HG03025 (cell line): ENCODE measurements around the gene POLA1.
A peak's percentile ranks its signal among the peaks of the same experiment; 100 is the strongest.

Experiments used
- ATAC-seq: cut with Tn5 transposase; IDR thresholded peaks from one replicate; pipeline ENCODE4 v1.9.1; 2021; ENCODE audit warnings: mild to moderate bottlenecking, moderate library complexity; ENCODE audit not compliant: unreplicated experiment, low FRiP score

Gene POLA1

GRCh38 chrX:25003066-25003849, 309.5 kb downstream of the POLA1 start:
- ATAC-seq = no peak

GRCh38 chrX:25004040-25004439, 310.3 kb downstream of the POLA1 start:
- ATAC-seq = no peak

DNA sequence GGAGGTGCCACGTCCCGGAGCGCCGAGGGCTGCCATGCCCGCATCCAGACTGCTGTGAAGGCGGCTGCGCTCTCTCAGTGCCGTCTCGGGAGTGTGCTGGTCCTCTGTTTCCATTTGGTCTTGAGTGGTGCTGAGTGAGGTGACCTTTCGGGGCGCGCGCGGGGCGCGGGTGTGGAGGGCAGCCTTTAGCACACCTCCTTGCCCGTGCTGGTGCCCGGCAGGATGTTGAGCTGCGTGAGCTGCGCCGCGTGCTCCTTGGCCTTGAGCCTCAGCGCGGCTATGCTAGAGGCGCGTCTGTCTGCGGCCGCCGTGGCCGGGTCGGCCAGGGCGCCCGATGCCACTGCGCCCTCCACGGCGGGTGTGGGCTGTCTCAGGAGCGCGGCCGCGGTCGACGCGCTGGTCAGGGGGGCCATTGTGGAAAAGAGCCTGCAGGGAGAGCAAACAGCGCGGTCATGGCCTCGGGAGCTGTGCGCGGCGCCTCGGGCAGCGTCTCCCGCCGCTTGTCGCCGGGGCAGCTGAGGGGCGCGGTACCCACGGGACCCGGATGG, 310.8 kb downstream of the POLA1 start:
- no peak for ATAC-seq

DNA sequence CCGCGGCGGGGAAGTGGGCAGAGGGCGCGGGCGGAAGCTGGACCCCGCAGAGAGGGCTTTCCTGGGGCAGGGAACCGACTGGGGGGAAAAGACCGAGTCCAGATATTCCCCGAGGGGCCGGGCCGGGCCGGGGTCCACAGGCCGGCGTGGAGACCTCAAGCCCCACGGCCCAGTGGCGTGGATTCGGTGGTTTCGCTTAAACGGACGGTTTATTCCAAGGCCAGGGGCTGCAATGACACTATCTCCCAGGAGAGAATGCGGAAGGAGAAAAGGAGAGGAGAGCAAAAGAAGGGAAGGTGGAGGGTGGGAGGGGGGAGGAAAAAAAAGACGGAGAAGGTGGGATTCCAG, 311.3 kb downstream of the POLA1 start:
- no peak for ATAC-seq

DNA sequence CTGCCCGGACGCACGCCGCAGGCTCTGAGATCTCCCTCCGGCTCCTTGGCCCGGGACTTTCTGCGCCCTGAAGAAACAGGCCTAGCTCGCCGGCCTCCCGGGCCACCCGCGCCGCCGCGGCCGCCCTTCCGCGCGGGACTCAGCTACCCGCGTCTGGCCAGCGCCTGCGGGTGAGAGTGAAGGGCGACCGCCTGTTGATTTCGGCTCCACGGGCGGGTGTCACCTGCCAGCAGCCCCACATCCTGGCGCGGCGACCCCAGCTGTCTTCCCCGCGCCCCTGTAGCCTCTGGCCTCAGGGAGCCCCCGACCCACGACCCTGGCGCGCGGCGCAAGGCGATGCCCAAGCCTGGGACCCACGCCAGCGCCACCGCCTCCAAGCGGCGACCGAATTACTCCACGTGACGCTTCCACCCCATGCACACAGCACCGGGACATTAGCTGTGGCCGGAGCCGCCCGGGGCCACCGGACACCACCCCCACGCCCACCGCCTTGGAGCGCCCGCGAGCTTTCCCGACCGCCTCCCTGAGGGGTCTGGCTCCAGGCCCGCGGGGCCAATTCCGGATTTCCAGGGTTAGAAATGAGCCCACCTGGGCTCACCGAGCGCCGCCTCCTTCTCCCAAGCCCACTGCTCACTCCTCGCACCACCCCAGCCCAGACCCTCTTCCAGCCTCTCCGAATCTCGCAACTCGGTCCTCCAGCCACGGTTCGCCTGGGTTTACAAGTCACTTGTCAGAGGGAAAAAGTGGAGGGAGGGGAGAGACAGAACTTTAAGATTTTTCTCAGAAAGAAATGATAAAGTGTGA, 311.9 kb downstream of the POLA1 start:
- ATAC-seq = no peak

- ATAC-seq = no peak
Observed at GRCh38 chrX:25006586-25007058, 312.9 kb downstream of the POLA1 start.

- no peak for ATAC-seq
Observed at GRCh38 chrX:25007059-25008053, 313.6 kb downstream of the POLA1 start.

DNA sequence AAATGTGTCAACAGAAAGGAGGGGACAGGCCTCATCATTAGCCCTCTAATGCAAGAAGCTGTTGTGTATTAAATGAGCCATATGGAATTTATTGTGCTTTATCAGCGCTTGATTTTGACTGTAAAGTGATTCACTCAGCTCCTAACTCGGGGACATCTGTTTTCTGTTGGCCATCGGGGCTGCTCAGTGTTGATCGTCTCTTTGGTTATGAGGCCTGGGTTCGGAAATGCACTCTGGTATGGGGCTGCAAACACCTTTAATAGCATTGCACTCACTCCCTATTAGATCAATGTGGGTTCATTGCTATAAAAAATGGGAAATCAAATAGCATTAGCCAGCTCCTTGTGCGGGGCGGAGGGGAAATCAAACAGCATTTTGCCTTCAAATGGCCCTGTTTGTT, 315.7 kb downstream of the POLA1 start:
- ATAC-seq = no peak

GRCh38 chrX:25010784-25011588, 317.3 kb downstream of the POLA1 start:
- no peak for ATAC-seq

DNA sequence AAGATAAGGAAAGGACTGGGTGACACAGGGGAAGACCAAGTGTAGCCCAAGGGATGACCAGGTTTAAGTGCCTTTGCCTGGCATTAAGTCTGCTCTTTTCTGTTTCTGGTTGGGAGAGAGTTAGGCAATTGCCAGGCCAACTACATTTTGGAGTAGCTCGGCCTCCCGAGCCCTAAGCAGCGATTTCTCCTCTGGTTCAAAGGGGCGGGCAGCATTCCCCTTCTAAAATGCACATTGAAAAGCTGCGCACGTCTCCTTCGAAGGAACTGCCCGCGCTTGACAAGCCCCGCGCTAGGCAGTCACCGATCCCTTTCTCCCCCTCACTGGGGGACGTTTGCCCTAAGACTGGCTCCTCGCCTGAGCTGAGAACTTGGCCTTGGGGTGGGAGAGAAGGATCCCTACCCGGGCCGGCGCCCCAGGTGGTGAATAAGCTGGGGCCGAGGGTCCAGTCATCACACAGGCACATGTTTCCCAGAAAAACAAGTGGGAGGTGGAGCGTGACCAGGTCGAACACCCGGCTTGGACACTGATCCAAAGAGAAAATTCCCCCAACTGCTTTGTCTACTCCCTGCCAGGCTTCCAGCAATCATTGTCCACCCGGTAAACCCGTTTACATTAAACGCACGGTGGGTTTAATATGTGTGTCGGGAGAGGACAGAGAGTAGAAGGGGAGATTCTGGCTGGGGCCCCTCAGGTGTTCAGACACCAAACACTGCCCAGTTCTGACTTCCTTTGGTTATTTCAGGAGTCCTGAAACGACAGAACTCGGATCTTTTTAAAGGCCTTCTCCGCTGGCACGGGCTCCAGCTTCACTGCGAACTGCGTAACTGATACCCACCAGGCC, 318.1 kb downstream of the POLA1 start:
- no peak for ATAC-seq

- no peak for ATAC-seq
Observed at GRCh38 chrX:25012433-25012735, 318.7 kb downstream of the POLA1 start.

- ATAC-seq = no peak
Observed at GRCh38 chrX:25012793-25013631, 319.3 kb downstream of the POLA1 start.

- peak; percentile 53 for ATAC-seq
Observed at GRCh38 chrX:25013632-25014365, 320.1 kb downstream of the POLA1 start.

DNA sequence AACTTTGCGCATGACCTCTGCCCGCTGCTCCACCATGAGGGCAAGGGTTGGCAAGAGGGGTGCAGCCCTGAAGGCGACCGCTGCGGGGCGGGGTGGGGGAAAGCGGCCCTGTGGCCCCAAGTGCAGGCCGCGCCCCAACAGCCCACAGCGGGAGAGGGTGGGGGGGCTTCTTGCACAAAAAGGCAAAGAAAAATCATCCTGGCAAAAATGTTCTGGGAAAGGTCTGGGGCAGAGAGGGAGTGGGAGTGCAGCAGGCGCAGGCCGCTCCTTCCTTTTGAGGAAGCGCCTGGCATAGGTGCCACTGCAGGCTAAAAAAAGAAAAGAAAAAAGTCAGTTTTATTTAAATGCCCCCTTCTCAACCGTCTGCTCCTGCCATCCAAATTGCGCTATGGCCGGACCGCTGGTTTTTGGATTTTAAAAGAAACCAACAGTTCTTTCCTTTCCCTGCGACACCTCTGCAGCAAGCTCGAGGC, 320.7 kb downstream of the POLA1 start:
- no peak for ATAC-seq

- ATAC-seq = no peak
Observed at GRCh38 chrX:25015486-25016360, 322.0 kb downstream of the POLA1 start, which contains the start of gene ARX. ARX (minus strand) TSS chrX:25015965; CDS start chrX:25015737, 228 bp downstream.

GRCh38 chrX:25016361-25016671, 322.6 kb downstream of the POLA1 start:
- no peak for ATAC-seq
